IPS-18a (cell line): Measurements from ENCODE around the gene GNA14.

Experiments used
- H3K27ac ChIP-seq: one replicate; pipeline ENCODE4 v1.5.1; 2013; ENCODE audit warnings: low read length
- H3K27me3 ChIP-seq: one replicate; pipeline ENCODE4 v1.6.1; 2013; ENCODE audit warnings: mild to moderate bottlenecking, low read length; ENCODE audit not compliant: control insufficient read depth, insufficient read depth
- H3K36me3 ChIP-seq: one replicate; pipeline ENCODE4 v1.6.1; 2013; ENCODE audit warnings: low read depth, low read length; ENCODE audit not compliant: control insufficient read depth
- H3K4me1 ChIP-seq: one replicate; pipeline ENCODE4 v1.6.1; 2013; ENCODE audit warnings: low read depth, low read length; ENCODE audit not compliant: control insufficient read depth
- H3K4me3 ChIP-seq: one replicate; pipeline ENCODE4 v1.5.1; 2013; ENCODE audit warnings: low read length
- H3K9ac ChIP-seq: one replicate; pipeline ENCODE4 v1.6.1; 2013; ENCODE audit warnings: mild to moderate bottlenecking, low read length, moderate library complexity
- H3K9me3 ChIP-seq: one replicate; pipeline ENCODE4 v1.6.1; 2013; ENCODE audit warnings: low read depth, low read length; ENCODE audit not compliant: control insufficient read depth

The GNA14 gene

GRCh38 chr9:77673941-77674791 is 26.0 kb upstream of the GNA14 start:
- Histone ChIP-seq H3K4me3 (no peak overlapping the region), H3K27me3 (no peaks in the 10 kb centered on the region), H3K27ac (no peak overlapping the region), H3K9ac (no peak overlapping the region), H3K9me3 (no peaks in the 10 kb centered on the region), H3K36me3 (no peaks in the 10 kb centered on the region), H3K4me1 (no peaks in the 10 kb centered on the region)

- Histone ChIP-seq H3K36me3 (no peaks in the 10 kb centered on the region), H3K27me3 (no peaks in the 10 kb centered on the region), H3K4me1 (no peaks in the 10 kb centered on the region), H3K4me3 (no peak overlapping the region), H3K27ac (no peak overlapping the region), H3K9ac (no peak overlapping the region), H3K9me3 (no peaks in the 10 kb centered on the region)
These were observed 24.1 kb upstream of the GNA14 start for GRCh38 chr9:77672183-77672582.

GRCh38 chr9:77667151-77667550 is 19.0 kb upstream of the GNA14 start:
- H3K27ac ChIP-seq, result no peak overlapping the region
- H3K4me1 ChIP-seq, result no peaks in the 10 kb centered on the region
- H3K9me3 ChIP-seq, result no peaks in the 10 kb centered on the region
- no peak overlapping the region for H3K9ac ChIP-seq
- no peaks in the 10 kb centered on the region for H3K27me3 ChIP-seq
- no peak overlapping the region for H3K4me3 ChIP-seq
- no peaks in the 10 kb centered on the region for H3K36me3 ChIP-seq

- no peak overlapping the region for H3K4me3 ChIP-seq
These were observed 15.6 kb upstream of the GNA14 start for GRCh38 chr9:77663754-77664153.

GRCh38 chr9:77661566-77662085 is 13.5 kb upstream of the GNA14 start:
- Histone ChIP-seq H3K4me3 (no peak overlapping the region), H3K27me3 (no peaks in the 10 kb centered on the region), H3K9ac (no peak overlapping the region), H3K9me3 (no peaks in the 10 kb centered on the region), H3K27ac (no peak overlapping the region), H3K36me3 (no peaks in the 10 kb centered on the region), H3K4me1 (no peaks in the 10 kb centered on the region)

More at GRCh38 chr9:77663754-77664153, 15.6 kb upstream of the GNA14 start:
- Histone ChIP-seq H3K27ac (no peak overlapping the region), H3K4me1 (no peaks in the 10 kb centered on the region), H3K9me3 (no peaks in the 10 kb centered on the region), H3K36me3 (no peaks in the 10 kb centered on the region), H3K9ac (no peak overlapping the region), H3K27me3 (no peaks in the 10 kb centered on the region)

GRCh38 chr9:77659926-77660325 is 11.8 kb upstream of the GNA14 start:
- Histone ChIP-seq H3K27me3 (no peaks in the 10 kb centered on the region), H3K9me3 (no peaks in the 10 kb centered on the region), H3K27ac (no peak overlapping the region), H3K4me1 (no peaks in the 10 kb centered on the region), H3K36me3 (no peaks in the 10 kb centered on the region), H3K9ac (no peak overlapping the region), H3K4me3 (no peak overlapping the region)

- Histone ChIP-seq H3K9ac (no peak overlapping the region), H3K27ac (no peak overlapping the region), H3K9me3 (no peaks in the 10 kb centered on the region), H3K4me1 (peaks cover 6% of the 10 kb centered on the region), H3K36me3 (no peaks in the 10 kb centered on the region), H3K27me3 (peaks cover 32% of the 10 kb centered on the region), H3K4me3 (no peak overlapping the region)
These were observed 3.1 kb upstream of the GNA14 start for GRCh38 chr9:77651203-77651602.

GRCh38 chr9:77649109-77649812 is 1.1 kb upstream of the GNA14 start:
- Histone ChIP-seq H3K27ac (no peak overlapping the region), H3K27me3 (peaks cover 33% of the 10 kb centered on the region)

GRCh38 chr9:77647267-77648233 is 572 bp downstream of the GNA14 start:
- Histone ChIP-seq H3K9ac (peak overlapping the region; percentile 33), H3K36me3 (no peaks in the 10 kb centered on the region), H3K9me3 (no peaks in the 10 kb centered on the region), H3K27me3 (peaks cover 33% of the 10 kb centered on the region), H3K4me1 (peaks cover 6% of the 10 kb centered on the region), H3K4me3 (peak overlapping the region; percentile 55), H3K27ac (no peak overlapping the region)

More at GRCh38 chr9:77649109-77649812, 1.1 kb upstream of the GNA14 start:
- Histone ChIP-seq H3K4me1 (peaks cover 6% of the 10 kb centered on the region), H3K9ac (no peak overlapping the region), H3K4me3 (peak overlapping the region; percentile 55), H3K9me3 (no peaks in the 10 kb centered on the region), H3K36me3 (no peaks in the 10 kb centered on the region)

GRCh38 chr9:77643871-77644270 is 4.3 kb downstream of the GNA14 start:
- Histone ChIP-seq H3K4me1 (peaks cover under 1% of the 10 kb centered on the region), H3K9ac (no peak overlapping the region), H3K4me3 (no peak overlapping the region), H3K27ac (no peak overlapping the region), H3K36me3 (no peaks in the 10 kb centered on the region), H3K27me3 (peaks cover 27% of the 10 kb centered on the region), H3K9me3 (no peaks in the 10 kb centered on the region)
